Frontal cortex (tissue), 4 donors: ENCODE data around the gene GON7. TPM values are rescaled to one million over a fixed set of nuclear protein-coding genes. Genes with fewer than 3 reads are reported as not detected.
"Not testable (repeated sequence)": the region's sequence is repeated elsewhere in the genome, so short reads cannot be mapped to it uniquely, and the experiment has no call there.

Experiments used
- DNase-seq, 2 donors: peaks; one replicate each; pipeline ENCODE4 v3.0.0; 2012; ENCODE audit warnings: low spot score in 2 of 2
- FAIRE-seq: peaks from 2 replicates; lab custom pipeline; 2012; peaks lifted over from hg19 to GRCh38; lab: Jason Lieb, UNC
- total RNA-seq: library from RNA; depleted of rRNA; stranded (reverse); fragments of >200 nt; gene quantifications from one replicate; pipeline ENCODE4 v1.2.3, GENCODE V29; 2014
- donor health status: control.
- donor health status: control.
- donor health status: control.

Gene GON7
- total RNA-seq, 1 donor from 2014 or later, result 12.2 TPM

- FAIRE-seq (no peak), DNase-seq (no peak)
Observed at GRCh38 chr14:93161411-93161940, 45.4 kb downstream of the GON7 start.

DNA sequence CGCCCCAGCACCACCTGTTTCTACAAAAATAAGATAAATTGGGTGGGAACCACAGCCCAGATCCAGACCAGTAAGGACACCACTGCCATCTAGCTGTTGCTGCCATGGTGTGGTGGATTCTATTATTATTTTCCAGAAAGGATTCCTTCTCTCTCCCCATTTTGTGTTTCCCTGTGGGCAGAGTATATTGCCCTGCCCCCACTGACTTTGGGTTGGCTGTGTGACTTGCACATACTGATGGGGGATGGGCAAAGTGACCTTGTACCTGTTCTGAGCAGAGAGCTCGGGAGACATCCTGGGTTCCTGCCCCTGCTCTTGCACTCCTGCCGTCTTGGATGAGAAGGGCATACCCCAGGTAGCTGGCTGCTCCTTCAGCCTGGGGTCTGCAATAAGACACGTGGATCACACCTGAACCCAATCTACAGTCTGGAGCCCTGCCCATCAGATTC, 46.5 kb downstream of the GON7 start:
- DNase-seq, result no peak
- no peak for FAIRE-seq

GRCh38 chr14:93159625-93160352, 47.1 kb downstream of the GON7 start:
- DNase-seq, FAIRE-seq: not testable (repeated sequence)

GRCh38 chr14:93158349-93158748, 48.5 kb downstream of the GON7 start:
- not testable (repeated sequence) for DNase-seq, FAIRE-seq

GRCh38 chr14:93156693-93157369, 50.0 kb downstream of the GON7 start:
- DNase-seq, result no peak
- FAIRE-seq, result no peak

GRCh38 chr14:93155667-93156066, 51.2 kb downstream of the GON7 start:
- FAIRE-seq, result no peak

GRCh38 chr14:93153121-93153520, 53.7 kb downstream of the GON7 start:
- DNase-seq, result no peak
- FAIRE-seq, result no peak

More at GRCh38 chr14:93155667-93156066, 51.2 kb downstream of the GON7 start:
- DNase-seq, result no peak

Other genes with a start within 250 kb of the GON7 start
- 25.3 TPM for gene ITPK1, start 91.1 kb downstream of the GON7 start, total RNA-seq
- 80.7 TPM for gene MOAP1, start 22.2 kb downstream of the GON7 start, total RNA-seq
- gene LYSET, start 21.7 kb downstream of the GON7 start, total RNA-seq, result 13.0 TPM
- gene UBR7, start 191 bp upstream of the GON7 start, total RNA-seq, result 40.8 TPM
- 54.6 TPM for gene BTBD7, start 126.0 kb upstream of the GON7 start, total RNA-seq
- gene COX8C, start 140.1 kb upstream of the GON7 start, total RNA-seq, result not detected
- 43.6 TPM for gene UNC79, start 223.9 kb upstream of the GON7 start, total RNA-seq